GM21447 (cell line): ENCODE data around the gene IRF4.

Experiments used
- ATAC-seq: cut with Tn5 transposase; IDR thresholded peaks from one replicate; pipeline ENCODE4 v1.9.1; 2021; ENCODE audit not compliant: unreplicated experiment

IRF4 gene

DNA sequence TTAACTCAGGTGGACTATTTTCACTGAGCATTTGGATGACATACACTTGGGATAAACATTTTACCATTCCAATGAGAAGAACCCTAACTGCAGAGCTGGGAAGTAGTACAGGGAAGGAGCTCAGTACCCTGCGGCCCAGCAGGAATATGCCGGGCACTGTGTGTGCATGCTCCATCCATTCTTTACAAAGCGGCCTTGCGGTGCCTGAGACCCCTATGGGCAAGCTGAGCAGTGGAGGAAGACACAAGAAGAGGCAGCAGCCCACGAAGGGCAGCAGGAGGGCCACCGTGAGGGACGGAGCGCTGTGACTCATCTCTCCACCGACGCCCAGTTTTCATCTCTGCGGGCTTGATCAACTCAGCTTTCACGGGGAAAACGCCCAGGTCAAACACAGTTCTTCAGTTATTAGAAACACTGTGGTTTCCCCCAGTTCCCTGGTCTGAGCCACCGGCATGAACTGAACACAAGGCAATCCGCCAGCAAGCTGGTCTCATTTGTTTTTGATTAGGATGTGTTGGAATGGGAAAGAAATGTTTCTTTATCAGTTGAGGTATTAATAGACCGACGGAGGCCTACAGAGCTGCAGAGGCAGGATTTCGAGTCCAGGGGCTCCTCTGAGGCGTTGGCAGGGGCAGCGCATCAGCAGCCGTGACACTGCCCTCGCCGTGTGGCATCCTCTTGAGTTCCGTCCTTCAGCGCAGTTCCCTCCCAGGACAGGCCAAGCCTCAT, 44.9 kb downstream of the IRF4 start:
- ATAC-seq: no peak

- no peak for ATAC-seq
Observed at GRCh38 chr6:437037-437392, 45.5 kb downstream of the IRF4 start.

DNA sequence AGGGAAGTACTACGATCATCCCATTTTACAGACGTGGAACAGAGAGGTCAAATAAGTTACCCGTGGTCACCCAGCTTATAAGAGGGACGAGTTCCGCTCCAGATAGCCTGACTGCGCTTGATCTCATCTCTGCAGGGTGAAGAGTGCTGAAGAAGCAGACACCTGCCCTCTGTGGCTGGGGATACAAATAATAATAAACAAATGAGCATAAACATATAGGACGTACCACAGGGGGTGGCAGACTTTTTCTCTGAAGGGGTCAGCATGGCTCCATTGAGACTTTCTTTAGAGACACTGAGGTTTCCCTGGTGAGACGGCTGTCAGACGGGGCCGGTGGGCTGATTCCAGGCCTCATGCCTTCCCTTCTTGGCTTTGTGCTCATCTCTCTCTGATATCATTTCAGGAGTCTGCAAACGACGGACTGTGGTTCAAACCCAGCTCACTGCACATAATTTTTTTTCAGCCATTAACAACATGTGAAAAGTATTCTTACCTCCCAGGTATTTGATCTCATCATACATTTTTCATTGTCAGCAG, 47.1 kb downstream of the IRF4 start:
- no peak for ATAC-seq

GRCh38 chr6:439641-440167, 48.2 kb downstream of the IRF4 start:
- no peak for ATAC-seq

- no peak for ATAC-seq
Observed at GRCh38 chr6:441126-441920, 49.8 kb downstream of the IRF4 start.

- ATAC-seq: no peak
Observed at GRCh38 chr6:443621-444159, 52.1 kb downstream of the IRF4 start.

GRCh38 chr6:444653-445275, 53.2 kb downstream of the IRF4 start:
- no peak for ATAC-seq

DNA sequence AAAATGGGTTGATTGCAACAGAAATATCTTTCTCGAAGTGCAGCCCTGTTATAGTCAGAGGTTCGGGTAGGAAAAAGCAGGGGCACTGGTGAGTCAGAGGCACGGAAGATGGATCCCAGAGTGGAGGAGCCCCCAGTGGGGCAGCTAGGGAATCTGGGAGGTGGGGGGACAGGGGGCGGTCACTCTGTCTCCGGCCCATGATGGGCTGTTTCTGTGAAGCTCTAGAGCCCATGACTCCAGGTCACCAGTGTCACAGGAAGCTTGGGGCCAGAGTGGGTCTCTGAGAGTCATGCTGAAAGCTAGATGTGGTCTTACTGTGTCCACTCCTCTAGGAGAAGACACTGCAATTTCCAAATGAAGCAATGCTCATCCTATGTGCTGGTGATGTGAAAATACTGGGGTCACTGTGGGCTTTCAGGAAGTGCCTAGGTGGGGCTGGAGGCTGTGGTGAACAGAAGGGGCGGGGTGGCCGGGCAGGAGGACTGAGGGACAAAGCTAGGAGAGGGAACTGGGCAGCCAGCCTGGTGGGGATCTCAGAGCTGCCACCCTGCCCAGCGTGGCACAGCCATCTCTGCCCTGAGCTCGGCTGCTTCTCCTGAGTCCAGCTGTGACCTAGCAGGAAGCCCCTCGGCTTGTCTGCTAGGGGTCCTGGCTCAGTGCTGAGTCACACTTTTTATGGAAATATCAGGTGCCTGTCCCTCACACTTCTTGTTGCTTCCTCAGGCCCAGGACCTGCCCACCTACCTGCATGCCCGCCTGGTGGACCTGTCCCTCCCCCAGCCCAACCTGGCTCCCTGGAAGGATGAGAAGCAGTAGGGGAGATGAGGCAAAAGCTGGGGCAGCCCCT, 54.2 kb downstream of the IRF4 start:
- ATAC-seq: no peak

DNA sequence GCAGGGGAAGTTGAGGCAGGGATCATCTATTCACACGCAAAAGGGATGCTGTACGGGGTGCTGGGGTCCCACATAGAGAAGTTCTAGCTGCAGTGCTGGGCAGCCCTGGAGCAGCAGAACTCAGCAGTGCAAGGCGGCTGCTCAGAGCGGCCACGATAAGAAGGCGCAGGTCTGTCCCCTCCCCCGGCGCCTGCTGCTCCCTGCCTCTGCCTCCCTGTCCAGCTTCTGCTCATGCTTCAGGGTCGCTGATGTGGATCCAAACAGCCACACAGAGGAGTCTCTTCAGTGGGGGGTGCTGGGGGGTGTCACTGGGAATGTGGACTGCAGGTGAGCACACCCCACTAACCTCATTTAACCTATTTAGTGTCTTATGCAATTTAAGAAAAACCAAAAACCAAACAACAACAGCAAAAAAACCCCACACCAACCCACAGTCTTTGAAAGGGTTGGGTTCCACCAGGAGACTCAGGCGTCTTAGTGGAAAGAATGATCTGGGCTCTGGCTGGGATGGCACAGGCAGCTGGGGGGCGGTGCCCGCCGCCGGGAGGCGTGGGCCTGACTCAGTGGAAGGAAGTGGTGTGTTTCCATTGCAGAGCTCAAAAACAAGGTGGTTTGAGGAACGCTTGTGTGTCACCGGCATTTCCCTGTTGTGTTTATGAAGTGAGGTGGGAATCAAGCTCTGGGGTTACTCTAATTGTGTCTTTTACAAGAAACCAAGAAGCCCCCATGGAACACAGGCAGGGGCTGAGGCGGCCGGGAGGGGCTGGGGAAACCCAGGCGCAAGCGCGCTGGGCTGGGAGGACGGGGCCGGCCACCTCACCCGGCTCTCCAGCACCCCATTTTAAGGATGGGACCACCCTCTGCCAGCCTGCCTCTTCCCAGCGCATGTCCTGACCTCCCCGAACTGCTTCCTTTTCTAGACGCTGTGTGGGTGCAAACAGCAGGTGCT, 55.1 kb downstream of the IRF4 start:
- no peak for ATAC-seq

GRCh38 chr6:447381-448165, 56.0 kb downstream of the IRF4 start:
- ATAC-seq: no peak

DNA sequence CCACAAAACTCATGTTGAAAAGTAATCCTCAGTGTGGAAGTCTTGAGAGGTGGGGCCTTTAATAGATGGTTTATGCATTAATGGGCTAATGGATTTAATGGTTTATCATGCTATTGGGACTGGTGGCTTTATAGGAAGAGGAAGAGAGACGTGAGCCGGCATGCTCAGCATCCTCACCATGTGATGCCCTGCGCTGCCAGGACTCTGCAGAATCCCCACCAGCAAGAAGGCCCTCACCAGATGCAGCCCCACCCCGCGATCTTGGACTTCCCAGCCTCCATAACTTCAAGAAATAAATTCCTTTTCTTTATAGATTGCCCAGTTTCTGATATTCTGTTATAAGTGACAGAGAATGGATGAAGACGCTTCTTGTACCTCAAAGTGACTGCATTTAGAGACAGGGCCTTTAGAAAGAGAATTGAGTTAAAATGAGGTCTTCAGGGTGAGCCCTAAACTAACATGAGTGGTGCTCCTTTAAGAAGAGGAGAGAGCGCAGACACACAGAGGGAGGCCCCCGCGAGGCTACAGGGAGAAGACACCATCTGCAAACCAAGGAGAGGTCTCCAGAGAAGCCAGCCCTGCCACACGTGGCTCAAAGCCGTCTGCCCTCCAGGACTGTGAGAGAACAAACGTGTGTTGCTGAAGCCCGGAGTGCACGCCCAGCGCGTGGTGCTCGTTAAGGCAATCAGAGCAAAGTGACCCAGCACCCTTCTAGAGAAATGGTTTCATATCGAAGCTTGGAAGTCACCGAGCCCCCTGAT, 56.9 kb downstream of the IRF4 start:
- ATAC-seq: no peak

- no peak for ATAC-seq
Observed at GRCh38 chr6:449057-449430, 57.5 kb downstream of the IRF4 start.

- no peak for ATAC-seq
Observed at GRCh38 chr6:449486-450419, 58.2 kb downstream of the IRF4 start.

- no peak for ATAC-seq
Observed at GRCh38 chr6:451336-451735, 59.8 kb downstream of the IRF4 start.

GRCh38 chr6:451847-452246, 60.3 kb downstream of the IRF4 start:
- no peak for ATAC-seq

- ATAC-seq: no peak
Observed at GRCh38 chr6:452301-453067, 60.9 kb downstream of the IRF4 start.
